ENCODE measurements around the gene DOCK6.

DNA sequence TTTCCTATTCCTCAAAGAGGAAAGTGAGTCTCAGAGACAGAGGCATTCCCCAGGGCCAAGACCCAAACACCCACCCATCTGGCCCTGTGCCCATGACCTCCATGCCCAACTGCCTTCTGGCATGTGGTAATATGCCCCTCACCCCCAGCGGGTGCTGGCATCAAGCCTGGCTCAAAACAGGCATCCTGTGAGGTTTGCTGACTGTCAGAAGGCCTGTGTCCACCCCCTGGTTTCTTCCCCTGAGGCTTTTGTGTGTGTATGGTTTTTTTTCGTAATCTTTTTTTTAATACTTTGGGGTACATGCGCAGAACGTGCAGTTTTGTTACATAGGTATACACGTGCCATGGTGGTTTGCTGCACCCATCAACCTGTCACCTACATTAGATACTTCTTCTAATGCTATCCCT is 57.4 kb downstream of the DOCK6 start:
- TF ChIP-seq CTCF (IDR thresholded peaks at IDR 0.05) (no peak), POLR2A (IDR thresholded peaks at IDR 0.05) (no peak)
